Measurements from ENCODE around the gene UAP1. TPM values are rescaled to one million over a fixed set of nuclear protein-coding genes. Genes with fewer than 3 reads are reported as not detected.

UAP1 gene
- total RNA-seq, 1 donor from 2014 or later = 34.2 TPM

DNA sequence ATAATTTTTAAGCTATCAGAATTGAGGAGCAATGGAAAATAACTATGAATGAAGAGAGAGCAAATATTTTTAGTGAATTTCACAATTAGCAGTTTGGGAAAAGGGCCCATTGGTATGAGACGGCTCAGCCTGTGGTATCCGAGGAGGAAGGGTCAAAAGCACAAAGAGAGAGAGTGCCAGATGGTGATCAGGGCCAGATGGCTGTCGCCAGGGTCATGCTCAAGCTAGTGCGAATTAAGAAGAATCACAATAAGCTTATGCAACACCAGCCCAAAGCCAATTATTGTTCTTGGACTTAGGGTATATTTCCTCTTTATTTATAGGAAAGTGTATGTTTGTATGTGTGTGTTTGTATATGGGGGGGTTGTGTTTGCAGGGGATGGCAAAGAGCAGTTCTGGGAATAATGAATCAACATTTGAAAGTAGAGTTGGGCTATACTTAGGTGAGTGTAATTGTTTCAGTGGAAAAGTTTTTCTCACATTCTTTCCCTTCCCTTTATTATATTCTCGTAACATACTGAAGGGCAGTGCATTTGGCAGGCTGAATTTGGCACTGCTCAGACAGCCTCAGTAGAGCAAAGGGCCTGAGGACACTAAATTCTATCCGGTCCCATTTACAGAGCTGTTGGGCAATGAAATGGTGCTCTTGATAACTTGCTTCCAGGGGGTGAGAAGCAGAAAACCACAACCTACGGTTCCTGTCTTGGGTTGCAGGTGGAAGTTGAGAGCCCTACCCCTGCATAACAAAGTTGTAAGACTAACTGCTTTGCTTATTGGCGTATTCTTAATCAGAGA is 51.3 kb downstream of the UAP1 start:
- no peak for DNase-seq (ENCODE audit: low spot score)

DNA sequence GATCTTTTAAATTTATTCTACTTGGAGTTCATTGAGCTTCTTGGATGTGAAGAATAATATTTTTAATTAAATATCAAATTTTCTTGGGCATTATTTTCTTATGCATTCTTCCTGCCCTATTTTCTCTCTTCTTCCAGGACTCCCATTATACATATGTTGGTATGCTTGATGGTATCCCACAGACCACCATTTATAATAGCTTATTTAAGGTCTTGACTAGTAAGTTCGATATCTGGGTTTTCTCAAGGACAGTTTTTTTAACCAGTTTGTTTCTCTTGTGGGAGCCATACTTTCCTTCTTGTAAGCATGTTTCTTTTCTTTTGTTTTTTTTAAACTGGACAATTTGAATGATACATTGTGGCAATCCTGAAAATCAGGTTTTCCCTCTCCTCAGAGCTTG is 55.3 kb downstream of the UAP1 start:
- no peak for DNase-seq (ENCODE audit: low spot score)

DNA sequence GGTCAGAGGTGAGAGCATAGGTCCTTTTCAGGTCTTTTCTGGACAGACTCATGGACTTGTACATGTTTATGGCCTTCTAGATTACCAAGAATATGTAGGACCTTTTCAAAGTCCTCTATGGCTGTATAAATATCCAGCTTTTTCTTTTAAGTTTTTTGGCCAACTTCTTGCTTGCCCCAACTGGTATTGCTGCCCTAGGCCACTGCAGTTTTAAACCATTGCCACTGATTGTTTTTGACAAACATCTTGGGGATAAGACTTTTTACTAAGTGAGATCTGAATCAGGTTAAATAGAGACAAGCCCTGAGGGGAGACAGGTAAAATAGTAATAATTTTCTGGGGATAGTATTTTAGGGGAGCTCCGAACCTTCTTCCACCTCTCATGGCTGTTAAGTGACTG is 56.0 kb downstream of the UAP1 start:
- no peak for DNase-seq (ENCODE audit: low spot score)

DNA sequence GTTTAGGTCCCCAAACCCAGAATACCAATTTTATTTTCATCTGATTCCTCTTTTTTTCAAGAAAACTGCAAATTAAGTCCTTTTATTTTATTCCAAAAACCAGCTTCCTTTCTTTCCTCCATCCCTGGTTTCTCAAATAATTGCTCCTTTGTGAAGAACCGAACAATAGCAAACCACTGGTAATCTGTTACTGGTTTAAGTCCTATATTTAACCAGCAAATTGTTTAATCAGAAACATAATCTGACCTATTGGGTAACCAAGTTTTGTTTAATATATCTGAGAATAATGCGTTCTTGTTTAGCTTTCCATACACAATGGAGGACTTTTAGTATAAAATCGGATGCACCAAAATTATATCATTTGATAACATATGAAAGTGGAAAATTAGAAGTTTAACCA is 57.6 kb downstream of the UAP1 start:
- DNase-seq (ENCODE audit: low spot score) = no peak

DNA sequence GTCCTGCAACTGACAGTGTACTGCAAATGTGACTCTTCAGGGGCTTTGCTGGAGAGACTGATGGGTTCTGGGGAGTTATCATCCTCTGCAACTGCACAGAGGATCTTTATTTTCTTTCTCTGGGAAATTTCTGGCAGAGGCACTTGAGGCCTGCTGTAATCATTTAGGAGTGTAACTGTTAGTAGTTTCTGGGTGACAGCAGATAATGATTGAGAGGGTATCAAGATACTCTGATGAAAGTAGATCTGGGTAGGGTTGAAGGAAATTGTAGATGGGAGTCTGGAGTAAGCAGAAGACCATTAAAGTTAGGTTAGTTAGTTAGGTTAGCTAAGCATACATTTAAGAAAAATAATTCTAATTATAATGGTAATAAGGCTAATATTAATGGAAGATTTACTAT is 59.7 kb downstream of the UAP1 start:
- no peak for DNase-seq (ENCODE audit: low spot score)

DNA sequence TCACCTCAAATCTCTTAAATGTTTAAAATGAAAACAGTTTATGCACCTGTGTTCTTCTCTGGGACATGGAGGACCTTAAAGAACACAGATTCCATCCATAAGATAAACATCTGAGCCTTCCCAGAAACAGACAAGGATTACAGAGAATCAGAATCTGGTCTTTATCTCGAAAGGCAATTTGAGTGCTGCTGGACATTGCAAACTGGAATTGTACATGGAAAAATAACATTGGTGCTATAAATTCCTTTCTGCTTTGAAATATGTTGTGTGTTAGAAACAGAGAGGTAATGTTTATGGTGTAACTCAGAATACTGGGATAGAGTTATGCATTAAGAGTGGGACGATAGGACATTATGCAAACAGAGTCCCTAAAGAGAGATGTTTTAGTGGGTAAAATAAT is 64.2 kb downstream of the UAP1 start:
- DNase-seq (ENCODE audit: low spot score) = no peak

DNA sequence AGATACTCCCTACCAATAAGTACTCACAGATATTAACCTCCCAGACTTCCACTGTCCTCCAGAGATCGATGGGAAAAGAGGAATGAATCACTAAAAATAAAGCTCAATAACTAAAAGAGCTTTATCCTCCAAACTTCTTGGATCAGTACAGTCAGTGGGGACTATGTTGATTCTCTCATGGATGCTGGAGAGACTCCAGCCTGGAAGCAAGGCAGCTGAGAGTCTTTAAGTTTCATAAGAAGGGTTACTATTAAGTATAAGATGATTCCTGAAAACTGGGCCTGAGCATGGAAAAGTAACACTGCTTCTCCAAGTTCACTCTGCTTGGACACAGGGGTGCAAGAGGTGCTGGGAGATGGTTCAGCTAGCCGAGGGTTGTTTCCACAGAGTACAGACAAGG is 64.6 kb downstream of the UAP1 start:
- DNase-seq (ENCODE audit: low spot score) = no peak

DNA sequence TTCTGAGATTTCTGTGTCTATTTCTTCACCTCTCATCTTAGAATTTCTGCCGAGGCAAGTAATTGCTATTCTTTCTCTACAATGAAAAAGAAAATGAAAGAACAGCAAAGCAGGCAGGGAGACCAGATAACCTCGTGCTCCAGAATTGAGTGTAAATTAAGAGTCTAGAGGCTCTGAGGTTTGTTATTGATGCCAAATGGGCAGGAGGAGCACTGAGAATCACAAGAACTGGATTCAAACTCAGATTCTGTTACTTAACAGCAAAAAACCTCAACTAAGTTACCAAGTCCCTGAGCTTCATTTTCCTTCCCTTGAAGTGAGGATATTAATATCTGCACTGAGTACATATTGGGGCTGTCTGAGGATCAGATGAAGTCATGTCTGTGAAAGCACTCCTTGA is 65.2 kb downstream of the UAP1 start:
- no peak for DNase-seq (ENCODE audit: low spot score)

DNA sequence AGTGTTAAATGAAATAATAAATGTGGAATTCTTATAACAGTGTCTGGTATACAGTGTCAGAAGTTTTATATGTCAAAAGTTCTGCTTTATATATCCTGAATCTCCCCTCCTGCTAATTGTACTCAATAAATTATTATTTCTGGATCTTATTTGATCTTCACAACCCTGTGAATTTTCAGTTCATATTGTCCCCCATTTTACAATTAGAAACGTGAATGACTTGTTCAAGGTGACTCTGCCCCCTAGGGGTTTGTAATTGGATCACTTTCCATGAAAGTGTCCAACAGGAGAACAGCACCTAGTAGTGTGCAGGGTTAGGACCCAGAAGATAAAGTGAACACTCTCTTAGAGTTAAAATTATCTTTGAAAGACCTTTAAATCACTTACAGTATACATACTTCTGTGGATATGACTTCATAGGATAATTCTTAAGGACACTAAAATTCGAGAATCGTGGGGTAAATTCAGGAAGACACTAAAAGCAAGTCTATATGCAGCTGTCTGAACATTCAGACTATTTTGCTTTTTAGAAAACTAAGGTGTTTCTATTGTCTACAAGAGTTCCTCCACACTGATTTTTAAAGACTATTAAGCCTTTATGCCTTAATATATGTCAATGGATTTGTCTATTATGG is 66.3 kb downstream of the UAP1 start:
- DNase-seq (ENCODE audit: low spot score) = no peak

DNA sequence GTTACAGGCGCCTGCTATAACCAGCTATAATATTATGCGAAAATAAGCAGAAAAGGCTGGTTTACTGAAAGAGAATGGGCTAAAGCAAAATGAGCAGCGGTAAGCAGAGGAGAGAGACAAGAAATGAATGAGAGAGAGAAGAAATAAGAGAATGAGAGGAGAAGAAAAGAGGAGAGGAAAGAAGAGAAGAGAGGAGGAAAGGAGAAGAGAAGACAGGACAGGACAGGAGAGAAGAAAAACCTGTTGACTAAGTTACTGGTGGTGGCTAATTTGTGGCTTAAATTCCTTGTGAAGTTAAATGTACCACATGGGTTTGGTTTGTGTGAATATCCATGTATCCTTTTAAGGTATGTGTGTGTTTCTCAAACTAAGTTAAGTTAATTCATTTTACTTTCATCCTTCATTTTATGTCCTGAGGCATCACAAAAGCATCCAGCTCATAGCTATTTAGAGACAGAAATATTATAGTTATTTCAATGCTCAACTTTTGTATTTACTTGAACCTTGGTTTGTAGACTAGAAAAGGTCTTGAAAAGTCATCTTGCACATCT is 67.6 kb downstream of the UAP1 start:
- DNase-seq (ENCODE audit: low spot score) = no peak

DNA sequence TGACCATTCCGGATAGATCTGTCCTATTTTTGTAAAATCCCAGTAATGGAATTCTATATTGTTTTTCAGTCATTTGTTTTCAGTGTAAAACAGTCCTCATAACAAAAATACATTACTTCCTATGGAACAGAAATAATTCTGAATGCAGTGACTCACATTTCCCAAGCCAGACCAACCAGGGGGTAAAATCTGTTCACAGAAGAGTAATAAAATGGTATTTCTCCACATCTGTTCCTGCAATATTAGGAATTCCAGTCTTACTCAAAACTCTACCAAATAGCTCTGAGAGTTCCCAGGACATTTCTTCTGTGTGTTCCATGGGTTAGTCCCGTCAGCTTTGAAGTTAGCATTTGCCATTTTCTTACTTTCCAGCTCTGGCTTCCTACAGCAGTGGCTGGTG is 68.1 kb downstream of the UAP1 start:
- DNase-seq (ENCODE audit: low spot score) = no peak

DNA sequence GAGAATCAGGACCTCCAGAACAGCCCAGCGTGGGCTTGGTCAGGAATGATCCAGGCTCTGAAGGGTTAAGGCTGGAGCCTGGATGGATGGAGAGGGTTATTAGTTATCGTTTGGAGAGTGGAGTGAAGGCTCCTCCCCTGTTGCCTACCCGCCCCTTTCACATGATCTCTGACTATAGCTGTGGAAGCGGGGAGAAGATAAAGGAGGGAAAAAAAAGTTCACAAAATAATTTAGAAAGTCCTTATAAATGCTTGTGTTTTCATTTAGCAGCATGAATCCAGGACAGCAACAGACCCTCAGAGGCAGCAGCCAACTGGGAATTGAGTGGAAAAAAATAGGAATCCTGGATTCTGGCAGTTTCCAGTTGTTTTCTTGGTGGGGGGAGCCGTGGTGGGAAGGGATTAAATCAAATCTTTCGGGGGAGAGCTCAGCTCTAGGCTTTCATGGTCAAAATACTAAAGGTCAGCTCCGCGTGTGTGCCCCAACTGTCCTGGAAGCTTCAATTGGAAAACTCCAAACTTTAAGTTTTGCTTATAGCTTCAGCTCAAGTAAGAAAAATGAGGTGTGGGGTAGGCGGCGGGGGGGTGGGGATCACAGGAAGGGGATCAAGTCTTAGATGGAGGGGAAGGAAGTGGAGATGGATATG is 70.1 kb downstream of the UAP1 start:
- no peak for DNase-seq (ENCODE audit: low spot score)

DNA sequence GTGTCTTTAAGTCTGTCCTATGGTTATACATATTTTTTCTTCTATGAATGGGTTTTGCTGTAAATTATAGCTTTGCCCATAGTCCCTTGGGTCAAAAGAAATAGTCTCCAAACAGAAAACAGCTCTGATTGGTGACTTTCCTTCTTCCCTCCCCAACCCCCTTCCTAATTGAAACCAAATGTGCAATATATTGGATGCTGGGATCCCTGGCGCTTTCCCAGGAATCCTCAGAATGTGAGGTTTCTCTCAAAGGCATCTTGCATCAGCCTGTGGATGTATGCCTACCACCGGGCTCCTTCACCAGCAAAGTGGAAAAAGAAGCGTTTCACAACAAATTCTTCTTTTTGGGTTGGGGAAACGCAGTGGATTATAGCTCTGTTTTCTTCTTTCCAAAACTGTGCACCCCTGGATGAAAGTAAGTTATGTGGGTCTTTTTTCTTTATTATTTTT is 70.7 kb downstream of the UAP1 start, which contains the start of gene DDR2:
Gene DDR2 (plus strand): TSS at position 248 of the 450 bp plus-strand sequence. CDS start 86,600 bp downstream, outside the sequence.
- peak; percentile 67 for DNase-seq (ENCODE audit: low spot score)

DNA sequence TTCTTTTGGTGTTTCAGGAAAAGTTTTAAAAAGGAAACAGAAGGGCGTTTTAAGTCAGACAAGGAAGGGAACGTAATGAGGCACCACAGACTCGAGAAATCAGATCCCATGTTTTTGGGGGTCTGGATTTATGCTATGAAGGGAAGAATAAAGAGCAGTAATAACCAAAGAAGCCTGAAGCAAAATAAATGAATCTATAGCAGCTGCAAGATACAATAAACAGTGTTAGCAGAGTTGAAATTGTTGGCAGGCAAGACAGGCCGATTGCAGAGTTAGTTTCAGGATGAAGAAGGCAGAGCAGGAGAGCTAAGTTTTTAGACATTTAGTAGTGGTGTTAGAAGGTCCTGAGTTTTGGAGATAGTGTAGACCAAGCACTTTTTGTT is 71.2 kb downstream of the UAP1 start:
- no peak for DNase-seq (ENCODE audit: low spot score)

DNA sequence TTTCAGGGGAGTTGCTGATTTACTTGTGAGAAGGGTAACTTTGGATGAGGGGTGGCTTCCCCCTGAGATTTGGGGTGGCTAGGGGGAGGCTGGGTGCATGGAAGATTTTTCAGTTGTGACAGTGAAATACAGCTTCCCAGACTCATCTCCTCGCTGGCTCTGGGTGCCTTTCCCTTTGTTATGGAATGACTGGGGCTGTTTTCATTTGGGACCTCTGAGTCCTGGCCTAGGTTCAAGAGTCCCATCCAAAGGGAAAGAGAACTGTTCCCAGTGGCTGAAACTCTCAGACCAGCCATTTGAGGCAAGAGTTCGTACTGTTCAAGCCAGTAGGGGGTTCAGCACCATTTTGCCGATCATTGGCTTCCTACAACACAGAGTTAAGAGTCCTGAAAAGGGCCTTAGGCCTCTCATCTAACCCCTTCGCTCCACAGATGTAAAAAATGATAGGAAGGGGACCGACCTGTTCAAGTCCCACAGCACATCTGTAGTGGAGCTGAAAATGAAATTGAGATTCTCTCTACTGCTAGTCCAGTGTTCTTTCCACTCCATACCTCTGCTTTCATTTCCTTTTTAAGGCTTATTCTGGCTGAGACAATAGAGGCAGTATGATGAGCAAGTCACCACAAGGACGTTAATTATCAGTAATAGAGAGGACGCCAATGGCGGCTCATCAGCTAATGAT is 71.7 kb downstream of the UAP1 start:
- no peak for DNase-seq (ENCODE audit: low spot score)

DNA sequence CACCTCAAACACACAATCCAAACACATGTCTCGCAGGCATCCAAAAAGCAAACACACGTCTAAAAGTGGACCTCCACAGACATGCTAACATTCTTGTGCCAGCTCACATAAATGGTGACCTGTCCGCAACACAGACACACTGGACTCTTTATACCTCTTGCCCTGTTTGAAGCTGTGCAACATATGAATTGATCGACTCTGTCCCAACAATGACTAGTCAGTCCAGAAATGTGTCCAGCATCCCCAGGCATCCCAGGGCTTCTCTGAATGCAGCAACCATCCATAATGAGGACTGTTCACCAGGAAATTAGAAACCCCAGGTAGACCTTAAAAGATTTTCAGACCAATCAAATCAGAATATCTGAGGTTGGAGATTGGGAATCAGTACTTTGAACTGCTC is 73.9 kb downstream of the UAP1 start:
- no peak for DNase-seq (ENCODE audit: low spot score)

DNA sequence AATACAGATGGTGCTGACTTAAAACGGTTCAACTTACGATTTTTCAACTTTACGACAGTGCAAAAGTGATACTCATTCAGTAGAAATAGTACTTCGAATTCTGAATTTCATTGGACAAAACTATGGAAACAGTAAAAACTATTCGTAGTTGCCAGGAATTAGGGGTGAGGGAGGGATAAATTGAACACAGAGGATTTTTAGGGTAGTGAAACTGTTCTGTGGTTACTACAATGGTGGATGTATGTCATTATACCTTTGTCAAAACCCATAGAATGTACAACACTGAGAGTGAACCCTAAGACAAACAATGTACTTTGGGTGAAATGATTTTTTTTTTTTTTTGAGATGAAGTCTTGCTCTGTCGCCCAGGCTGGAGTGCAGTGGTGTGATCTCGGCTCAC is 78.2 kb downstream of the UAP1 start:
- no peak for DNase-seq (ENCODE audit: low spot score)

DNA sequence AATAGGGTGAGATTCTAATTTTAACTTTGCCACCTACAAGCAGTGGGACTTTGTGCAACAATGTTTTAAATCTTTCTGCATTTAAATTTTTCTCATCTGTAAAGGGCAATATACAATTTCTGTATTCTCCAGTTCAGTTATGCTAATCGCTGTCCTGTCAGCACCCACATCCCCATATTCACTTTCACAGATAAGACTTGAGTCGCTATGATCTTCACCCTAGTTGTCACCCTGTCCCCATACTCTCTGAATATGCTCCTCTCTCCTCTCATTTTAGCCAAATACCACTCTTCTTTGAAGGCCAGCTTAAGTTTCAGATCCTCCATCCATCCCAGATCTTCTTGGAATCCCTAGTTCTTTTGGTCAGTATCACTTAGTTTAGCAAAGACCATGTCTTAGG is 79.6 kb downstream of the UAP1 start:
- DNase-seq (ENCODE audit: low spot score) = no peak

DNA sequence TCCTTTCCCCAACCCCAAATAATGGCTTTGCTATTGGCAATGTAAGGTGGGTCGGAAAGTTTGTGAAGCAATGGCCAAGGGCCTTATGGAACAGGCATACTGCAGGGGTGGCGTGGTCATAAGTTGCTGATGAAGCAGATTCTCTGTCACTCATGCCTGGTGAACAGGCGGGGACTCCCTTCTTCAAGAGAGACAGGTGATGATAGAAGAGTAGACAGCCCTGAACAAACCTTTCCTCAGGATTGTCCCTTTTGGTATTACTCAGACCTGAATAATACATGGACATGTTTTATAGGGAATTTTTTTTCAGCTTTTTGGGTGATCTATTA is 83.4 kb downstream of the UAP1 start:
- no peak for DNase-seq (ENCODE audit: low spot score)

DNA sequence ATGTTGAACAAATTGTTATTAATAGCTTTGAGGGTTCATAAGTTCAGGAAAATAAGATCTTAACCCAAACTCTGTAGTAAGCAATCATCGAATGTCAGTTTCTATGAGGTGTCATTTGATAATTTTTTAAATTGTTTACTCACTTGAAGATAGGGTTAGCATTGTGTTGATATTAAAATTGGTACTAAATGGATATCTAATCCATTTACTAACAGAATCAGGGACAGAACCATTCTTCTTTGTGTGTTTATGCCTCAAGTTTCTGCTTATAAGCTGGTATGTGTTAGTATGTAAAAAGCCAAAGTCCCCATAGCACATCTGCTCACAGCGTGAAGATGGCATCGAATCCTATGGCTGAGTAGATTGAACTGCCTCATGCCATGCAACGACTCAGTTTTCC is 84.1 kb downstream of the UAP1 start:
- no peak for DNase-seq (ENCODE audit: low spot score)

DNA sequence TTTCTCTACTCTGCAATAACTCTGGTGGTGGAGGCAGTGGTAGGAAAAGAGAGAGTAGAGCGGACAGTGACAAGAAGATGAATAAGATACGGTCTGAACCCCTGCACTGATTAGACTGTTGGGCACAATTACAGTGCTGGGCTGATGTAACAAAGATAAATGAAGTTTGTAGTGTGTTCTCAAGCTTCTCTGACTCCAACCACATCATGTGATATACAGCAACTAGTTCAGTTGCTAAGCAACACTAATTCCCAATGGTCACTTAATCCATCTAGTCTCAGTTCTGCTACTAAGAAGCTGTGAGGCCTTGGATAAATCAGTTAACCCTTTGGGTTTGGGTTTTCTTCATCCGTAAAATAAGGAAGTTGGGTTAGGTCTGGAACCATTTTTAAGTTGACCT is 88.1 kb downstream of the UAP1 start:
- no peak for DNase-seq (ENCODE audit: low spot score)

Measured in mucosa of gallbladder (tissue), 1 donor.